H54 (cell line): ENCODE measurements around the gene CHPT1.

ENCODE experiments used
- DNase-seq: peaks from one replicate; pipeline ENCODE4 v3.0.0; 2011; ENCODE audit warnings: low spot score, mixed read lengths; ENCODE audit not compliant: insufficient read length
- FAIRE-seq: peaks from 3 replicates; lab custom pipeline; 2011; peaks lifted over from hg19 to GRCh38; lab: Jason Lieb, UNC
- POLR2A ChIP-seq: IDR thresholded peaks from 2 replicates; pipeline ENCODE4 v1.6.1; 2011; ENCODE audit warnings: low read depth, mild to moderate bottlenecking, low read length

The CHPT1 gene

GRCh38 chr12:101743724-101744472 is 46.5 kb downstream of the CHPT1 start:
- DNase-seq = no peak

GRCh38 chr12:101745481-101745880 is 48.0 kb downstream of the CHPT1 start:
- FAIRE-seq (no peak), DNase-seq (no peak)
- no peak for TF ChIP-seq POLR2A

More at GRCh38 chr12:101743724-101744472, 46.5 kb downstream of the CHPT1 start:
- no peak for FAIRE-seq
- TF ChIP-seq POLR2A = no peak

- no peak for TF ChIP-seq POLR2A
- DNase-seq (no peak), FAIRE-seq (no peak)
Measured at GRCh38 chr12:101746196-101746595, 48.8 kb downstream of the CHPT1 start.

- no peak for FAIRE-seq
Measured at GRCh38 chr12:101746661-101747060, 49.2 kb downstream of the CHPT1 start.

GRCh38 chr12:101747697-101748096 is 50.3 kb downstream of the CHPT1 start:
- DNase-seq (no peak), FAIRE-seq (no peak)
- no peak for TF ChIP-seq POLR2A

More at GRCh38 chr12:101746661-101747060, 49.2 kb downstream of the CHPT1 start:
- TF ChIP-seq POLR2A = no peak
- DNase-seq = no peak

GRCh38 chr12:101748907-101749306 is 51.5 kb downstream of the CHPT1 start:
- TF ChIP-seq POLR2A = no peak
- DNase-seq (no peak), FAIRE-seq (no peak)

GRCh38 chr12:101749657-101750056 is 52.2 kb downstream of the CHPT1 start:
- no peak for DNase-seq
- no peak for TF ChIP-seq POLR2A
- FAIRE-seq = no peak

GRCh38 chr12:101750152-101750551 is 52.7 kb downstream of the CHPT1 start:
- DNase-seq (no peak), FAIRE-seq (no peak)

GRCh38 chr12:101759396-101760047 is 62.1 kb downstream of the CHPT1 start:
- DNase-seq (peak; percentile 19), FAIRE-seq (peak; percentile 89)
- TF ChIP-seq POLR2A = no peak

More at GRCh38 chr12:101750152-101750551, 52.7 kb downstream of the CHPT1 start:
- no peak for TF ChIP-seq POLR2A

GRCh38 chr12:101761350-101761749 is 63.9 kb downstream of the CHPT1 start:
- TF ChIP-seq POLR2A = no peak
- DNase-seq (no peak), FAIRE-seq (no peak)

GRCh38 chr12:101761781-101762180 is 64.3 kb downstream of the CHPT1 start:
- TF ChIP-seq POLR2A = no peak
- DNase-seq (no peak), FAIRE-seq (no peak)

GRCh38 chr12:101763246-101763931 is 65.9 kb downstream of the CHPT1 start:
- DNase-seq (no peak), FAIRE-seq (no peak)
- no peak for TF ChIP-seq POLR2A

- no peak for TF ChIP-seq POLR2A
Measured at GRCh38 chr12:101764051-101764792, 66.8 kb downstream of the CHPT1 start.

More at GRCh38 chr12:101764051-101764792, 66.8 kb downstream of the CHPT1 start:
- DNase-seq = no peak
- no peak for FAIRE-seq
